ENCODE measurements around the gene CACNA1G. TPM values are rescaled to one million over a fixed set of nuclear protein-coding genes. Genes with fewer than 3 reads are reported as not detected.

The CACNA1G gene
- total RNA-seq, 1 donor from 2014 or later: not detected

GRCh38 chr17:50532452-50533024, 28.0 kb upstream of the CACNA1G start, which contains the start of gene EPN3:
TSS of gene EPN3 (plus strand) at chr17:50532735. CDS start at chr17:50536557, 3,822 bp downstream.
- no peak for TF ChIP-seq CTCF (conservative IDR thresholded peaks at IDR 0.05; ENCODE audit: low read depth, low read length)
- H3K4me3 ChIP-seq (ENCODE audit: low read depth, low read length): no peak within 1 kb of the TSS
- no peak for DNase-seq (ENCODE audit: low read depth)

DNA sequence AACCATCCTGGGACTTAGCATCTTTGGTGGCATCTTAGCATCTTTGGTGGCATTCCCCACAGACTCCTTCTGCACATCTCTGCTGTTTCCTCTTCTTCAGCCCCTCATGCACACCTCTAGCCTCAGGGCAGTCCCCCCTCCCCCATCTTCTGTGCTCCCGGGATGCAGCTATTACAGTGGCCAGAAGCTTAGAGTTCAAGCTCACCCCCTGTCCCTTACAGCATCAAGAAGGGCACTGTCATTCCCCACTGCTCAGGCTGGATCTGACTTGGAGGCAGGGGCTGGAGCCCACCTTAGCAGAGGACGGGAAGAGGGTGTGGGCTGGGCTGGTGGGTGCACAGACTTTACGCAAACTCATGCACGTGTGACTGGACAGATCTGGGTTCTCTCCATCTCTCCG, 27.3 kb upstream of the CACNA1G start:
- DNase-seq (ENCODE audit: low read depth): no peak
- H3K4me3 ChIP-seq (ENCODE audit: low read depth, low read length): no peak overlapping the region

DNA sequence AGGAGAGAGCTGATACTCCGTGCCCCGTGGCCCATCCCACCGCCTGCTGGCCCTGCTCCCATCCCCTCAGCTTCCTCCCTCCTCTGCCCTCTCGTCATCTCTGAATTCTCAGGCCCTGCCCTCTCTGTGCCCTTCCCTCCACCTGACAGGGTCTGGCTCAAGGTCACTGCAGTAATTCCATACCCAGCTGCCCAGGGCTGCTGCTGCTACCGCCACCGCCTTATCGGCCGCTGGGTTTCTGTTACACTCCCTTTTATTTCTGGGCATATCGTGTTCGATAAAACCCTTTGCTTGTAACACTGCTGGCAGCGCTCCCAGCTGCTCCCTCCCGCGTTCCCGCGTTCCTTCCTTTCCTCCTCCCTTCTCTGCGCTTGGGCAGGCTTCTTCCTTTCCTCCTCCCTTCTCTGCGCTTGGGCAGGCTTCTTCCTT, 26.8 kb upstream of the CACNA1G start:
- H3K4me3 ChIP-seq (ENCODE audit: low read depth, low read length): peak overlapping the region; percentile 23
- no peak for DNase-seq (ENCODE audit: low read depth)
- no peak for TF ChIP-seq CTCF (conservative IDR thresholded peaks at IDR 0.05; ENCODE audit: low read depth, low read length)

More for the DNA sequence above, 27.3 kb upstream of the CACNA1G start:
- no peak for TF ChIP-seq CTCF (conservative IDR thresholded peaks at IDR 0.05; ENCODE audit: low read depth, low read length)

DNA sequence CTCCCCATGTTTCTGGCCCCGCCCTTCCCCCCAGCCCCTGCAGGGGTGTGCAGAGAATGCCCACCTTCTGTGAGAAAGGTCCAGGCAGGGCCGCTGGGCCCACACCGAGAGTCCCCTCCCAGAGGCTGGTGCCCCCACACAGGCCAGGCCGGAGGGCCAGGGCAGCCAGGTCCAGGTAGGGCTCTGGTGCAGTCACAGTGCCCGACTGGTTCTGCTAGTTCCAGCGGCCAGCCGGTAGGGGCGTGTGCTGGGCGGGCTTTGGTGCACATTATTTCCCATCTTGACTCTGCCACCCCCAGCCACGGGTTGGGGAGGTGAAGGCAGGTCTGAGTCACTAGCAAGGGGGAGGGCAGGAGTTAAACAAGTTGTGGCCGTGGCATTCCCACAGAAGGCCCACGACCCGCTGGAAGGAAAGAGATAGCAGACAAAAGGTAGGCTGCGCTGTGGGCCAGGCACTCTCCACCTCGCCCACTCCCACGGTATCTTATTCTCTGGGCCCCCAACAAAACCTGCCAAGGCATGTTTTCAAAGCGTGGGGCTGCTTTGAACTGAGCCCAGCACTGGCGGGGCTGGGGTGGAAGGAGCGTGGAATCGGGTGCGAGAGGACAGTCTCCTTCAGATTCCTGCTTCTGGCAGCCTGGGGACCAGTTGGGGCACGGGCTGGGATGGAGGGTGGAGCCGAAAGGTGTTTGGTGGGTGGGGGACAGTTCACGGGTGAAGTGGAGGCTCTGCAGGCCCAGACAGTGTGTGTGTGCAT, 26.1 kb upstream of the CACNA1G start:
- no peak for DNase-seq (ENCODE audit: low read depth)
- peak overlapping the region; percentile 15 for H3K4me3 ChIP-seq (ENCODE audit: low read depth, low read length)
- peak; percentile 28 for TF ChIP-seq CTCF (conservative IDR thresholded peaks at IDR 0.05; ENCODE audit: low read depth, low read length)

DNA sequence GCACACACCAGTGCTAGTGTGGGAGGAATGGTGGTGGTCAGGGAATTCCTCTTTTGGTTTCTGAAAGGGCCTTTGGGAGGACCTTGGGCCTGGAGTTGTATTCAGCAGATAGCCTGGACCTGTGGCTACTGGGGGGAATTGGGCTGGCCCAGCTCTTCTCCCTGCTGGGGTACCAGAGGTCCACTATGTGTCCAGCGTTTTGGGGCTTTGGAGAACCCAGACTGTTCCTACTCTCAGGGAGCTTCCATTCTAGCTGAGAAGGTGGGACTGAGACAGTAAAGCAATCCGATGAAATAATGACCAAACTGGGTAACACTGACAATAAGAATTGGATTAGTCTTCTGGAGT, 25.6 kb upstream of the CACNA1G start:
- no peak overlapping the region for H3K4me3 ChIP-seq (ENCODE audit: low read depth, low read length)
- no peak for TF ChIP-seq CTCF (conservative IDR thresholded peaks at IDR 0.05; ENCODE audit: low read depth, low read length)
- DNase-seq (ENCODE audit: low read depth): no peak

DNA sequence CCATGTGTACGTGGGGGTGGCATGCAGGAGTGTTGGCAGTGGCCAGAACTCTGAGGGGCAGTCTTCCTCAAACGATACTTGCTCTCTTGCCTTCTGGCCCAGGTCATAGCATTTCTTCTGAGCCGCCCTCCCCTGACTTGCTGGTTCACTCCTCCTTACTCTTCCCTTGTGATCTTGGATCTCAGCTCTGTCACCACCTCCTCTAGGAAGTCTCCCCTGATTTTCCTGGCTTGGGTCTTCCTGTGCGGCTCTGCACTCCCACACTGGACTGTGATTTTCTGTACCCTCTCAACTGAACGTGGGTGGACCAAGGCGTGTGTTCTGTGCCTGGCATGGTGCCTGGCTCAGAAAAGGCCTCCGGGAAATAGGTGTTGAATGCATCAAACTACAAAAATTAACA, 25.1 kb upstream of the CACNA1G start:
- TF ChIP-seq CTCF (conservative IDR thresholded peaks at IDR 0.05; ENCODE audit: low read depth, low read length): no peak
- no peak overlapping the region for H3K4me3 ChIP-seq (ENCODE audit: low read depth, low read length)
- no peak for DNase-seq (ENCODE audit: low read depth)

Measured in epithelial cell of proximal tubule (primary cell).